CD4-positive, alpha-beta T cell treated with Interferon gamma for 1 hour (primary cell): ENCODE measurements around the gene HAUS5.
A peak's percentile ranks its signal among the peaks of the same experiment; 100 is the strongest.

ENCODE experiments used
- DNase-seq: peaks from one replicate; pipeline ENCODE4 v3.0.0-alpha.2; 2020

HAUS5 gene

GRCh38 chr19:35609851-35610353 is 2.6 kb upstream of the HAUS5 start:
- peak; percentile 53 for DNase-seq

GRCh38 chr19:35612224-35612558 is 344 bp upstream of the HAUS5 start:
- no peak for DNase-seq

GRCh38 chr19:35613574-35613973 is 1.0 kb downstream of the HAUS5 start:
- no peak for DNase-seq

GRCh38 chr19:35615036-35615435 is 2.5 kb downstream of the HAUS5 start:
- no peak for DNase-seq

- DNase-seq: no peak
Observed at GRCh38 chr19:35618857-35619256, 6.3 kb downstream of the HAUS5 start.

- no peak for DNase-seq
Observed at GRCh38 chr19:35619290-35619923, 6.9 kb downstream of the HAUS5 start.

GRCh38 chr19:35620001-35620400 is 7.5 kb downstream of the HAUS5 start:
- no peak for DNase-seq

GRCh38 chr19:35621708-35622107 is 9.2 kb downstream of the HAUS5 start:
- no peak for DNase-seq

GRCh38 chr19:35622750-35623149 is 10.2 kb downstream of the HAUS5 start:
- no peak for DNase-seq

GRCh38 chr19:35623327-35624010 is 10.9 kb downstream of the HAUS5 start:
- DNase-seq: no peak

GRCh38 chr19:35628264-35628564 is 15.7 kb downstream of the HAUS5 start:
- no peak for DNase-seq

GRCh38 chr19:35628565-35629331 is 16.2 kb downstream of the HAUS5 start, which contains the start of gene RBM42:
Gene RBM42 (plus strand): TSS chr19:35629036. CDS start chr19:35629154, 118 bp downstream.
- DNase-seq: peak; percentile 97

GRCh38 chr19:35629332-35629633 is 16.7 kb downstream of the HAUS5 start:
- DNase-seq: no peak

GRCh38 chr19:35633727-35634440 is 21.3 kb downstream of the HAUS5 start:
- DNase-seq: no peak

GRCh38 chr19:35636651-35637050 is 24.1 kb downstream of the HAUS5 start:
- DNase-seq: no peak

GRCh38 chr19:35637165-35637564 is 24.6 kb downstream of the HAUS5 start:
- no peak for DNase-seq

- DNase-seq: no peak
Observed at GRCh38 chr19:35639321-35639639, 26.7 kb downstream of the HAUS5 start.

GRCh38 chr19:35639863-35640262 is 27.3 kb downstream of the HAUS5 start:
- DNase-seq: no peak

GRCh38 chr19:35641515-35642151 is 29.1 kb downstream of the HAUS5 start, which contains the start of gene ETV2:
Gene ETV2 (plus strand): TSS chr19:35641745. CDS start chr19:35642461, 716 bp downstream.
- DNase-seq: peak; percentile 58

- no peak for DNase-seq
Observed at GRCh38 chr19:35642312-35642711, 29.8 kb downstream of the HAUS5 start.

GRCh38 chr19:35642798-35643254 is 30.3 kb downstream of the HAUS5 start:
- DNase-seq: no peak

GRCh38 chr19:35643255-35644205 is 31.0 kb downstream of the HAUS5 start:
- DNase-seq: peak; percentile 80
